PFSK-1 (cell line): ENCODE results near the gene NAT16.

Source experiments
- FOXP2 ChIP-seq: optimal IDR thresholded peaks from 2 replicates; pipeline ENCODE3; 2011; ENCODE audit warnings: borderline replicate concordance, control low read depth, inconsistent platforms; ENCODE audit not compliant: insufficient read depth; ENCODE audit errors: extremely low read length, extremely low read depth
- POLR2AphosphoS5 ChIP-seq: IDR thresholded peaks from 2 replicates; pipeline ENCODE4 v1.6.1; 2012; ENCODE audit warnings: low read depth, mild to moderate bottlenecking, control low read depth, low read length, moderate library complexity
- REST ChIP-seq, 2 experiments: IDR thresholded peaks; 2 replicates each; pipeline versions ENCODE4 v1.6.1 to v1.8.0; 2011 to 2012; ENCODE audit warnings: low read depth in 2 of 2, low read length in 2 of 2, control low read depth in 1 of 2, inconsistent platforms in 1 of 2, mild to moderate bottlenecking in 1 of 2, moderate library complexity in 1 of 2; ENCODE audit not compliant: insufficient read depth in 1 of 2
- SIN3A ChIP-seq: IDR thresholded peaks from 2 replicates; pipeline ENCODE4 v1.6.1; 2012; ENCODE audit warnings: mild to moderate bottlenecking, low read length, moderate library complexity, borderline replicate concordance; ENCODE audit not compliant: insufficient read depth
- TAF1 ChIP-seq: IDR thresholded peaks from 2 replicates; pipeline ENCODE4 v1.6.1; 2012; ENCODE audit warnings: low read length, control low read depth, borderline replicate concordance; ENCODE audit not compliant: insufficient read depth

The NAT16 gene

GRCh38 chr7:101197991-101198390 is 17.9 kb upstream of the NAT16 start:
- TF ChIP-seq TAF1 (no peak), FOXP2 (no peak), POLR2AphosphoS5 (no peak), REST (IDR thresholded peaks at IDR 0.05; ENCODE audit: insufficient read depth in 1 of 2, low read depth in 2 of 2, low read length in 2 of 2) (no peak), SIN3A (no peak)

GRCh38 chr7:101195884-101196283 is 15.8 kb upstream of the NAT16 start:
- TF ChIP-seq REST (IDR thresholded peaks at IDR 0.05; ENCODE audit: insufficient read depth in 1 of 2, low read depth in 2 of 2, low read length in 2 of 2) (no peak), POLR2AphosphoS5 (no peak), SIN3A (no peak), FOXP2 (no peak), TAF1 (no peak)

- TF ChIP-seq SIN3A = no peak
Measured at GRCh38 chr7:101189109-101189508, 9.0 kb upstream of the NAT16 start.

GRCh38 chr7:101186844-101187428 is 6.8 kb upstream of the NAT16 start:
- TF ChIP-seq REST (IDR thresholded peaks at IDR 0.05; ENCODE audit: insufficient read depth in 1 of 2, low read depth in 2 of 2, low read length in 2 of 2) (no peak), POLR2AphosphoS5 (no peak), SIN3A (no peak), TAF1 (no peak), FOXP2 (no peak)

- TF ChIP-seq FOXP2 = no peak
- no peak for TF ChIP-seq REST (IDR thresholded peaks at IDR 0.05; ENCODE audit: insufficient read depth in 1 of 2, low read depth in 2 of 2, low read length in 2 of 2)
- no peak for TF ChIP-seq SIN3A
- TF ChIP-seq TAF1 = no peak
- TF ChIP-seq POLR2AphosphoS5 = no peak
Measured at GRCh38 chr7:101186194-101186593, 6.1 kb upstream of the NAT16 start.
